ENCODE data around the gene PRKCE.

The PRKCE gene

DNA sequence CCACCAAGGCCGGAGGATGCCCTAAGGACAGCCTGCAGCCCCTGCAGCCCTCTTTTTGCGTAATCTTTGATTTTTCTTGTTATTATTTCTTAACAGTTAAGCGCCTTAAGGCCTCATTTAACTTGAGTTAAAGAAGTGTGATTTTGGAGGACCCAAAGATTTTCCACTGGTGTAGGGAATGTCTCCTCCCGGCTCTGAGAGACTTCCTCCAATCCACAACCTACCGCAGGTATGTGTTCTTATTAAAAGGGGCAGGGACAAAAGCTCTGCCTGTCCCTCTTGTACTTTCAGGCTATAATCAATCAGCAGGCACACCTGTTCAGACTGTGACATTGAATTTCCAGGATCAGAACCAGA lies 285.1 kb downstream of the PRKCE start:
- DNase-seq (ENCODE audit: low spot score): no peak

DNA sequence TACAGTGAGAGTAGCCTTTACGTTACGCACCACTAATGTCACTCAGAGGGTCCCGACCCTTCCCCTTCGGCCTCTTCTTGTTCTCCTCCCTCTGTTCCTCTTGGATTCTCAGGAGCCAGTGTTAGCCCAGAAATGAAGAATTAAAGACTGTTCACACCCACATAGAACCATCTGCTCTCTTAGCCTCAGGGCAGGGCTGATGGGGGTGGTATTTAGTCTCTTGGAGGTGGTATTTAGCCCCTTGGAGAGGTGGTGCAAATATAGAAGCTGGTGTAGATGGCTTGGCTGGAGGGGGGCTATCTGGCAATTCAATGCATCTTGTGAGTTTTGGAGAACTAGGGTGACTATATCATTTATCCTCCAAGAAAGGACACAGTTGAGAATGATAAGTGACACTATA lies 286.5 kb downstream of the PRKCE start:
- DNase-seq (ENCODE audit: low spot score): no peak

GRCh38 chr2:45938649-45939511 lies 287.4 kb downstream of the PRKCE start:
- peak; percentile 55 for DNase-seq (ENCODE audit: low spot score)

DNA sequence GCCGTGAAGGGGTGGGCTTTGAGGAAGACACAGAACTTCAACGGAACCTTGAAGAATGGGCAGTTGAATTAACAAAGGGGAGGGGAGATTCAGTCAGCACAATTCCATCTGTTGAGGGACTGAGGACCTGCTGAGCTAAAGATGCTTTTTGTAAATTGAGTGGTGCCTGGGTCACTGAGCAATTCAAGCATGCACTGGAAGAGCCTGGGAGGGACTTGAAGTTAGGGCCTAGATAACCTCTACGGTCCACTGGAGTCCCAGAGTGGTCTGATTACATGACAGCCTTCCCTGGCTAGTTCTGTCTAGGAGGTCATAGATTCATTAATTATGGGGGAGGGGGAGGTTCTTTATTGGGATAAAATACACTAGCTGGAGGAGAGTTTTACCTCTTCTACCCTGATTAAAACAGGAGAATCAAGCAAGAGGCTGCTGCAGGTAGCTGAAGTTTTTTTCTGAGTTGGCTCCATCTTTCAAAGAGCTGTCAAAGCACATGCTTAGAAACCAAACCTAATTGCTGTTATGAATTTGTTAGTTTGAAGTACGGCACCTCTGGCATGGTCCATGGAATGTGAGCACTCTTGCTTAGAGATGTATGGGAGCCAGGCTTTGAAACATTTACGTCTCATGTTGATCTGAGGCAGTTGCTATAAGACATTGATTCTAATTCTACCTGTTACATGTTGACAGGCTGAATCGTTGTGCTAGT lies 290.2 kb downstream of the PRKCE start:
- no peak for DNase-seq (ENCODE audit: low spot score)

- no peak for DNase-seq (ENCODE audit: low spot score)
Observed at GRCh38 chr2:45942237-45942738, 290.8 kb downstream of the PRKCE start.

GRCh38 chr2:45943219-45944044 lies 292.0 kb downstream of the PRKCE start:
- no peak for DNase-seq (ENCODE audit: low spot score)

DNA sequence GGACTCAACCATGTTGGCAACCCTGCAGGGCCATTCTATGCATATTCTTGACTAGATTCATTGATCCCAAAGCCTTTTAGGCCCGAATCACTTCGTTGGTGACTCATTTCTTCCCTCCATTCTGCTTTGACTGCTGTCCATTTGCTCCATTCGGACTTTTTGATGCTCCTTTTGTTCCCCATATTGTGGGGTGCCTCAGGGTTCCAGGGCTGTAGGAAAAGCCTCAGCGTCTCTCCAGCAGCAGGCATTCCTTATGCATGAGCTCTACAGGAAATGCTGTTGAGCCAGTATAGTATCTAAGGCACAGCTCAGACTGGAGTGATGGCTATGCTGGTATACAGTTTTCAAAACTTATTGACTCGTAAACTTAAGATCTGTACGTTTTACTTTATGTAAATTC lies 292.6 kb downstream of the PRKCE start:
- DNase-seq (ENCODE audit: low spot score): no peak

DNA sequence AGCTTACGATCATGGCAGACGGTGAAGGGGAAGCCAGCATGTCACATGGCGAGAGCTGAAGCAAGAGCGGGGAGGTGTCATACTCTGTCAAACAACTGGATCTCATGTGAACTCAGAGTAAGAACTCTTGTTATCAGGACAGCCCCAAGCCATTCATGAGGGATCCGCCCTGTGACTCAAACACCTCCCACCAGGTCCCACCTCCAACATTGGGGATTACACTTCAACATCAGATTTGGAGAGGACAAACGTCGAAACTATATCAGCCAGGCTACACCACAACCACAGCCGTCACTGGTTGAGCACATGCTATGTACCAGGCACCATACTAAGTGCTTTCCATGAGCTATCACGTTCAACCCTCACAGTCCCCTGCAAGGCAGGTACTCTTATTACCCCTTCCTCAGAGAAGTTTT lies 293.8 kb downstream of the PRKCE start:
- no peak for DNase-seq (ENCODE audit: low spot score)

DNA sequence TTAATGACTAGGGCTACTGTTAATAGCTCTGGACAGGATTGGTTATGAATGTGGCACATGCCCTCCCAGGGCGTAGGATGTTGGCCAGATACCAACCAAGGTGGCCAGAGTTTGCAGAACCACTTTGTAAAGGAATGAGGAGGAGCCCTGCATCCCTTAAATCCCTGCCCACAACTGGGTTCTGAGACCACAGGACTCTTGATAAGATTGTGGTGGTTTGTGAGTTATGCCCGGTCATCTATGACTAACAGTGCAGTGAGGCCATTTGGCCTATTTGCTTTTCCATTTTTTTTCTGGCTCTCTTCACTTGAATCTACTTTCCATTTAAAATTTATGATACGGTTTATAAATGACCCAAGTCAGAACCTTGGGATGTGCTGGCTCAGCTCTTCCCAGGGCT lies 294.5 kb downstream of the PRKCE start:
- DNase-seq (ENCODE audit: low spot score): no peak

DNA sequence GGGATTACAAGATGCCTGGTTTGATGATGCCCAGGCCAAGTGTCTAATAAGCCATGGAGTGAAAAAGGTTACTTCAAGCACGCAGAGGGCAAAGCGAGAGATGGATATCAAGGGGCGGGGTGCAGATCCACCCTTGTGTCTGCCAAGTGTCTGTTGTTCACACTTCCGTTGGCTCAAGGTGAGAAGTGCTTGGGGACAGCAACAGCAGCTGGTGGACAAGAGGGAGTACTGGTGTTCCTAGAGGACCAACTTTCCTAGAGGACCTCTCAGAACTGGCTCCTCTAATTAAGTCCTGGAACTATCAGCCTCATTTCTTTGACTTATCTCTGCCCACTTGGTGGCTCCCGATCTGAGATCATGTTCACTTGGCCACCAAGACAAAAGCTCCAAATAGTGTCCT lies 299.1 kb downstream of the PRKCE start:
- no peak for DNase-seq (ENCODE audit: low spot score)

GRCh38 chr2:45951025-45951727 lies 299.7 kb downstream of the PRKCE start:
- DNase-seq (ENCODE audit: low spot score): no peak

DNA sequence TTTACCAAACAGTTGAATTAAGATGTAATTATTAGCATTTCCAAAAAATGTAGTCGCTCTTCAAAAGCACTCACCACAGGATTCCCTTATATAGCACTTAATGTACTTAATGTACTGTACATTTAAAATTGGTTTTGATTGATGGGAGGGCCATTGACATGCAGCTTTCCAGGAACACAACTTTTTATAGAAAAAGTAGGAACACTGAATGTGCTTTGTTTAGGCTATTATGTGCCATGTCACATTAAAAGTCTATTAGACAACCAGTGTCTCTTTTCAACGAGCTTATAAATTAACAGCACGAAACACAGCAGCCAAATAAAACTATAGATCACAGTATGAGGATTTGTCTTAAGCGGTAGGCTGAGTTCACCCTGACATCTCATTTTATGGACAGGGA lies 301.1 kb downstream of the PRKCE start:
- DNase-seq (ENCODE audit: low spot score): no peak

DNA sequence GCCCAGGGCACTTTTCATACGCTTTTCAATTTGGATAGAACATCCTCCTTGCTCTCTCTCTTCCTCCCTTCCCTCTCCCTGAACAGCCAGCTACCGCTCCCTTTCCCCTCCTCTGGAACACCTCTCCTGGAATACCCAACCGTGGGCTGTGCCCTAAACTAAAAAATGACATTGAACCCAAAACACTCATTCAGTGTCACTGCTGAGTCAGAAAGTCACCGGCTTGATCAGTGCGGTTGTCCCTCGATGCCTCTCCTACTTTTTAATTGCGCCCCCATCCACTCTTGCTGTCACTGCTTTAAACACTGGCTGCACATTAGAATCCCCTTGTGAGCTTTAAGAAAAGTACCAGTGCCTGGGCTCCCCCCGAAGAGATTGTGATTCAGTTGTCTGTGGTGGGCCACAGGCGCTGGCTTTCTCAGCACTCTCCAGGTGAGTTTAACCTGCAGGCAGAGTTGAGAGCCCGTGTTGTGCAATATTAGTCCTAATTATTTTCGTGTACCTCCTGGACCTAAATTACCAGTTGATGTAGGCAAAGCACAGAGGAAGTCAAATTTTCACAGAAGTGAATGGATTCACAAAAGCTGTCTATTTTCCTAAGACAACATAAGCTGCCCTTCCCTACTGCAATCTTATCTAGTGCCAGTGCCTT lies 302.0 kb downstream of the PRKCE start:
- no peak for DNase-seq (ENCODE audit: low spot score)

- DNase-seq (ENCODE audit: low spot score): no peak
Observed at GRCh38 chr2:45954233-45954850, 302.9 kb downstream of the PRKCE start.

DNA sequence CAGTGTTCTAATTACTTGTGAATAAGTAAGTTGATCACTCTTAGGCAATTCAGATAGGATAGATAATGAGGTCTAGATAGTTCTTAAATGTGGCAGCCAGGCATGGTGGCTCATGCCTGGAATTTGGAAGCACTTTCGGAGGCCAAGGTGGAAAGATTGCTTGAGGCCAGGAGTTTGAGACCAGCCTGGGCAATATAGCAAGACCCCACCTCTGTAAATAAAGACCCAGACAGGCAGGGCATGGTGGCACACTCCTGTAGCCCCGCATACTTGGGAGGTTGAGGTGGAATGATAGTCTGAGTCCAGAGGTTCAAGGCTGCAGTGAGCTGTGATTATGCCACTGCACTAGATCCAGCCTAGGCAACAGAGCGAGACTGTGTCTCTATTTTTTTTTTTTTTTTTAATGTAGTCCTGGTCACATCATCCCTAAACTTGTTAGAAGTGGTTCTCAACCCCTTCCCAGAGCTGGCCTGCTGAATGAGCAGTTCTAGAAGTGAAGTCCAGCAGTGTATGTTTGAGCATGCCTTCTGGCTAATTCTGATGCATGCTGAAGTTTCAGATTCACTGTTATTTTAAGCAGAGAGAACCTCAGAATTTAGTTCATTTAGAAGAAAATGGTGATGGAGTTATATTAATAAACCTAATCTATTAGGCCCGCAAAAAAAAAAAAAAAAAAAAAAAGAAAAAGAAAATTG lies 306.2 kb downstream of the PRKCE start:
- no peak for DNase-seq (ENCODE audit: low spot score)

- DNase-seq (ENCODE audit: low spot score): no peak
Observed at GRCh38 chr2:45960057-45960863, 308.8 kb downstream of the PRKCE start.

DNA sequence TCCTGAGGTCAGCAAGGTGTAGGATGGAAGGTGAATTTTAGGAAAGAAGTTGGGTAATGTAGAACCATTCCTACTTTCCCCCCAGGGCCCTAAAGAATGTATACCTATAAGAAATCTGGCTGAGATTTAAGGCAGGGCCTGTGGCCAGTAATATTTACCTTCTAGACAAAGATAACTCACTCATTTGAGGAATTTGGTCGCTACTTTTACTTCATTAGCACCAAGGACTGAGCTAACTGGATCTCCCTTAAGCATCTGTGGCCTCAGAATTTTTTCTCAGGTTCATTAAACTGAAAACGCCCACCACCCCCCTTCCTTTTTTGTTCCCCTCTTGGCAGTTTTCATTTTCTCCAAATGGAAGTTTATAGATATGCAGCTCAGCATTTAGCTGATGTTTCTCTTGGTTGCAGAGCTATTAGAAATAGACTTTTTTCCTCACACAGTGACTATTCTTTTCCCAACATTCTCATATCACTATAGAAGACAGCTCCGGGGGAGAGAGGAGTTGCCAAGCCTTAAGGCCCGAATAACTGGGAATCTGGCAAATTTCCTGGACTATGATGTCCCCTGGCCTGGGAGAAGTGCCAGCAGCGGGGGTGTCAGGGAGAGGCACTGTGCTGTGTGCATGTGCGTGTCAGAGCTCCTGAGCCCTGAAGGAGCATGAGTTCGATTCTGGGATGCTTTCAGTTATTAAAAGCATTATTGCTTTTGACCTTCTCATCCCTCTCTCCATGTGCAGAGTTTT lies 310.9 kb downstream of the PRKCE start:
- DNase-seq (ENCODE audit: low spot score): no peak

GRCh38 chr2:45963816-45964215 lies 312.3 kb downstream of the PRKCE start:
- DNase-seq (ENCODE audit: low spot score): no peak

All from iPS-NIHi11 (cell line).